H1 (cell line): Measurements from ENCODE around the gene PPIL3. TPM values are rescaled to one million over a fixed set of nuclear protein-coding genes. Genes with fewer than 3 reads are reported as not detected.

Experiments used
- CTCF ChIA-PET: fragments of 300-600 bp; sonication (Branson Sonifier 250); formaldehyde crosslinking; loops from one replicate; lab custom pipeline; 2021; ENCODE audit not compliant: partially characterized antibody; lab: Charles Lee
- POLR2A ChIA-PET: fragments of 300-600 bp; sonication (Branson Sonifier 250); formaldehyde crosslinking; loops from one replicate; lab custom pipeline; 2021; ENCODE audit warnings: inconsistent platforms; ENCODE audit not compliant: partially characterized antibody; lab: Charles Lee
- DNase-seq, 2 experiments: peaks; one replicate each; pipeline versions ENCODE4 v3.0.0 to v3.0.0-alpha.2; 2010 to 2022; ENCODE audit warnings: low spot score in 2 of 2, low read depth in 1 of 2, mixed read lengths in 1 of 2
- FAIRE-seq: peaks from 2 replicates; lab custom pipeline; 2011; peaks lifted over from hg19 to GRCh38; lab: Jason Lieb, UNC
- H2AFZ ChIP-seq: 2 replicates; pipeline ENCODE4 v1.8.1; 2012; ENCODE audit warnings: low read length, inconsistent platforms
- H2AK5ac ChIP-seq: 2 replicates; pipeline ENCODE4 v1.6.1; 2013; ENCODE audit warnings: low read depth, low read length
- H2BK120ac ChIP-seq: replicated peaks from 2 replicates; pipeline ENCODE3; 2013; ENCODE audit warnings: low read depth, low read length, inconsistent platforms
- H2BK12ac ChIP-seq: 2 replicates; pipeline ENCODE4 v1.6.1; 2013; ENCODE audit warnings: low read depth, low read length
- H2BK15ac ChIP-seq: 2 replicates; pipeline ENCODE4 v1.6.1; 2013; ENCODE audit warnings: low read length
- H2BK20ac ChIP-seq: 2 replicates; pipeline ENCODE4 v1.6.1; 2013; ENCODE audit warnings: low read length
- H2BK5ac ChIP-seq: 2 replicates; pipeline ENCODE4 v1.6.1; 2013; ENCODE audit warnings: low read depth, low read length
- H3K14ac ChIP-seq: 2 replicates; pipeline ENCODE4 v1.6.1; 2013; ENCODE audit warnings: inconsistent platforms; ENCODE audit not compliant: insufficient read length
- H3K18ac ChIP-seq: 2 replicates; pipeline ENCODE4 v1.6.1; 2013; ENCODE audit warnings: low read length; ENCODE audit errors: extremely low read depth
- H3K23ac ChIP-seq: 2 replicates; pipeline ENCODE4 v1.6.1; 2013; ENCODE audit warnings: inconsistent platforms; ENCODE audit not compliant: insufficient read length
- H3K23me2 ChIP-seq: 2 replicates; pipeline ENCODE4 v1.6.1; 2013; ENCODE audit warnings: low read depth, low read length
- H3K27ac ChIP-seq: 2 replicates; pipeline ENCODE4 v1.6.1; 2011; ENCODE audit warnings: low read depth, low read length, inconsistent platforms
- H3K27me3 ChIP-seq, 4 experiments: replicated peaks in 1 of 4; 1 replicate in 1 of 4; 2 replicates in 3 of 4; pipeline versions ENCODE4 v1.6.1 to v1.8.1; 2011 to 2013; ENCODE audit warnings: low read length in 3 of 4, mild to moderate bottlenecking in 3 of 4, inconsistent platforms in 2 of 4, mixed read lengths in 2 of 4, moderate library complexity in 1 of 4; ENCODE audit not compliant: control insufficient read depth in 3 of 4, insufficient read depth in 3 of 4; ENCODE audit errors: extremely low read depth in 1 of 4
- H3K36me3 ChIP-seq, 4 experiments: 2 replicates each; pipeline versions ENCODE4 v1.6.1 to v1.8.1; 2011 to 2013; ENCODE audit warnings: mild to moderate bottlenecking in 4 of 4, low read length in 3 of 4, moderate library complexity in 2 of 4, control low read depth in 1 of 4, inconsistent platforms in 1 of 4; ENCODE audit not compliant: insufficient read depth in 4 of 4, control insufficient read depth in 2 of 4
- H3K4ac ChIP-seq: replicated peaks from 2 replicates; pipeline ENCODE3; 2013; ENCODE audit warnings: low read length, low read depth, mixed read lengths, inconsistent platforms; ENCODE audit not compliant: insufficient read length
- H3K4me1 ChIP-seq, 4 experiments: replicated peaks in 1 of 4; 1 replicate in 1 of 4; 2 replicates in 3 of 4; pipeline versions ENCODE4 v1.6.1 to v1.8.1; 2011 to 2013; ENCODE audit warnings: low read length in 3 of 4, inconsistent platforms in 2 of 4, mixed read lengths in 1 of 4; ENCODE audit not compliant: insufficient read depth in 4 of 4, control insufficient read depth in 3 of 4
- H3K4me2 ChIP-seq, 2 experiments: 2 replicates each; pipeline versions ENCODE4 v1.6.1 to v1.8.1; 2011 to 2013; ENCODE audit warnings: low read depth in 2 of 2, low read length in 2 of 2, control low read depth in 1 of 2, inconsistent platforms in 1 of 2, mild to moderate bottlenecking in 1 of 2; ENCODE audit not compliant: insufficient read depth in 1 of 2
- H3K4me3 ChIP-seq, 4 experiments: fragments of 200-600, 300-600 bp in 1 of 4; sonication (generic), shearing (Covaris generic), sonication (Bioruptor Twin) in 1 of 4; 2 replicates each; pipeline versions ENCODE4 v1.5.1 to v1.8.1; 2011 to 2016; ENCODE audit warnings: low read length in 4 of 4, low read depth in 3 of 4, control low read depth in 2 of 4, inconsistent platforms in 2 of 4, mild to moderate bottlenecking in 2 of 4, mixed read lengths in 1 of 4, moderate library complexity in 1 of 4; ENCODE audit not compliant: insufficient read depth in 2 of 4; ENCODE audit errors: extremely low read depth in 1 of 4
- H3K56ac ChIP-seq: replicated peaks from 2 replicates; pipeline ENCODE3; 2013; ENCODE audit warnings: low read depth, mild to moderate bottlenecking, mixed read lengths, low read length, inconsistent platforms; ENCODE audit not compliant: insufficient read length
- H3K79me1 ChIP-seq: 2 replicates; pipeline ENCODE4 v1.6.1; 2013; ENCODE audit warnings: low read depth, low read length, control low read depth
- H3K79me2 ChIP-seq, 2 experiments: 2 replicates each; pipeline versions ENCODE4 v1.6.1 to v1.8.1; 2012 to 2013; ENCODE audit warnings: low read length in 2 of 2, mild to moderate bottlenecking in 2 of 2, inconsistent platforms in 1 of 2; ENCODE audit not compliant: insufficient read depth in 2 of 2, control insufficient read depth in 1 of 2
- H3K9ac ChIP-seq, 4 experiments: replicated peaks in 1 of 4; 1 replicate in 1 of 4; 2 replicates in 3 of 4; pipeline versions ENCODE4 v1.6.1 to v1.8.1; 2011 to 2013; ENCODE audit warnings: low read depth in 3 of 4, low read length in 3 of 4, control low read depth in 2 of 4, mild to moderate bottlenecking in 2 of 4, moderate library complexity in 2 of 4, inconsistent platforms in 1 of 4; ENCODE audit errors: extremely low read depth in 1 of 4
- H3K9me3 ChIP-seq, 2 experiments: 2 replicates each; pipeline versions ENCODE4 v1.6.1 to v1.8.1; 2012 to 2013; ENCODE audit warnings: mild to moderate bottlenecking in 2 of 2, moderate library complexity in 2 of 2, control low read depth in 1 of 2, inconsistent platforms in 1 of 2, low read depth in 1 of 2, low read length in 1 of 2, mixed read lengths in 1 of 2; ENCODE audit not compliant: insufficient read depth in 2 of 2
- H4K20me1 ChIP-seq, 2 experiments: replicated peaks in 1 of 2; 2 replicates each; pipeline versions ENCODE3 to v1.8.1; 2011 to 2013; ENCODE audit warnings: inconsistent platforms in 2 of 2, low read length in 2 of 2, mild to moderate bottlenecking in 1 of 2; ENCODE audit not compliant: insufficient read depth in 2 of 2, control insufficient read depth in 1 of 2
- H4K5ac ChIP-seq: 2 replicates; pipeline ENCODE4 v1.6.1; 2013; ENCODE audit warnings: low read length, low read depth, mixed read lengths, inconsistent platforms; ENCODE audit not compliant: insufficient read length
- H4K8ac ChIP-seq: 2 replicates; pipeline ENCODE4 v1.8.0; 2013; ENCODE audit warnings: mild to moderate bottlenecking, moderate library complexity, low read length, inconsistent platforms; ENCODE audit not compliant: insufficient read depth; ENCODE audit errors: extremely low read depth
- H4K91ac ChIP-seq: replicated peaks from 2 replicates; pipeline ENCODE3; 2013; ENCODE audit warnings: low read length, mixed read lengths, inconsistent platforms; ENCODE audit not compliant: insufficient read length
- ATF3 ChIP-seq: IDR thresholded peaks from 2 replicates; pipeline ENCODE4 v1.6.1; 2011; ENCODE audit warnings: low read depth, mild to moderate bottlenecking, low read length; ENCODE audit not compliant: insufficient read depth
- BRCA1 ChIP-seq: IDR thresholded peaks from 2 replicates; pipeline ENCODE4 v1.6.1; 2012; ENCODE audit warnings: low read depth, low read length, improper control_type of control experiment
- CREB1 ChIP-seq: IDR thresholded peaks from 2 replicates; pipeline ENCODE4 v1.6.1; 2012; ENCODE audit warnings: inconsistent platforms
- CTBP2 ChIP-seq: IDR thresholded peaks from 2 replicates; pipeline ENCODE4 v1.7.0; 2011; ENCODE audit warnings: borderline replicate concordance, mild to moderate bottlenecking, moderate library complexity, mixed read lengths, low read length; ENCODE audit not compliant: insufficient read depth, insufficient read length
- GTF2F1 ChIP-seq: IDR thresholded peaks from 2 replicates; pipeline ENCODE4 v1.6.1; 2012; ENCODE audit warnings: low read depth, low read length, improper control_type of control experiment, borderline replicate concordance
- POLR2A ChIP-seq, 2 experiments: IDR thresholded peaks; 1 replicate in 1 of 2; 2 replicates in 1 of 2; pipeline ENCODE4 v1.6.1; 2011; ENCODE audit warnings: low read depth in 2 of 2, low read length in 2 of 2, mild to moderate bottlenecking in 2 of 2; ENCODE audit errors: control extremely low read depth in 1 of 2
- RFX5 ChIP-seq: IDR thresholded peaks from 2 replicates; pipeline ENCODE4 v1.6.1; 2011; ENCODE audit warnings: low read depth, low read length, improper control_type of control experiment, borderline replicate concordance
- SIX5 ChIP-seq: IDR thresholded peaks from 2 replicates; pipeline ENCODE4 v1.6.1; 2011; ENCODE audit warnings: mild to moderate bottlenecking, low read depth, low read length
- YY1 ChIP-seq: IDR thresholded peaks from 2 replicates; pipeline ENCODE4 v1.6.1; 2011; ENCODE audit warnings: low read depth, mild to moderate bottlenecking, low read length
- WGBS, 2 experiments: shearing (Covaris generic) in 1 of 2; methylation state at CpG; one replicate each; pipeline versions ENCODE4 v1.1.6 to v1.1.7; 2013 to 2015; ENCODE audit warnings: low lambda C conversion rate in 2 of 2, mixed read lengths in 2 of 2, inconsistent platforms in 1 of 2, low coverage in 1 of 2, missing lambda C conversion rate in 1 of 2; ENCODE audit not compliant: insufficient replicate concordance in 2 of 2, insufficient coverage in 1 of 2, insufficient read length in 1 of 2; ENCODE audit errors: extremely low coverage in 1 of 2, missing lambda C conversion rate in 1 of 2; 5-methylcytosine and 5-hydroxymethylcytosine counted together
- polyA plus RNA-seq, 7 experiments: library from polyadenylated mRNA; depleted of rRNA in 3 of 7; stranded (reverse) in 5 of 7; unstranded in 2 of 7; fragments of >200 nt in 5 of 7; fragments of 200-250 nt in 2 of 7; gene quantifications; 1 replicate in 5 of 7; 2 replicates in 1 of 7; 4 replicates in 1 of 7; pipeline versions ENCODE4 v1.2.1 to v1.2.3, GENCODE V29; 2011 to 2013; ENCODE audit warnings: missing spikeins in 2 of 7, mixed read lengths in 2 of 7
- total RNA-seq: library from RNA; stranded (reverse); fragmentation: NEBNext Ultra II Directional; extraction: Animal tissue kit (Norgen Biotek cat#: 25700); gene quantifications from 2 replicates; pipeline ENCODE4 v1.2.1, GENCODE V29; 2021
- TF ChIP-seq, protein P1 (sequence below), 3 experiments: IDR thresholded peaks; 1 replicate in 2 of 3; 2 replicates in 1 of 3; pipeline versions ENCODE4 v1.5.1 to v1.6.1; 2011; ENCODE audit warnings: low read length in 3 of 3, mild to moderate bottlenecking in 3 of 3, inconsistent platforms in 2 of 3, low read depth in 1 of 3, moderate library complexity in 1 of 3; ENCODE audit not compliant: insufficient read depth in 1 of 3; ENCODE audit errors: control extremely low read depth in 1 of 3

The PPIL3 gene
- total and polyA plus RNA-seq, 2 of the 8 experiments (the other 6 are each of a cell fraction or from before 2014, with no cell fraction given), result 30.4 to 48.7 TPM

DNA sequence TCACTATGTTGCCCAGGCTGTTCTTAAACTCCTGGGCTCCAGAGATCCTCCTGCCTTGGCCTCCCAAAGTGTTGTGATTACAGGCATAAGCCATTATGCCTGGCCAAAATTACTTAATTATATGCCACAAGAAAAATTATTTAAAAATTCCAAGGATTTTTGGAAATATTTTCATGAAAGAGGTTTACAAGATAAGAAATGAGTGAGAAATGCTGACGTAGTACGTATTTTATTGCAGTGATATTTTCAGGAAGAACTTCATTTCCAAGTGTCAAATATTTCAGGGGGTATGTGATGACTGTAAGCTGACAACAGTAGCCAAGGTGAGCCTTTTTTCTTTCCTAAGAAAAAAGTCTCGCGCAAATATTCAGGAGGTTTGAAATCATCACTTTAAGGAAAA is 21.1 kb upstream of the PPIL3 start:
- 87% methylated on average over 4 of the region's 4 CpGs; no CpG with 5 or more reads in 1 of the 2 experiments for WGBS, 2 experiments
- Histone ChIP-seq H3K4me3 (no peak overlapping the region), H3K18ac (no peak overlapping the region), H3K27me3 (no peaks in the 10 kb centered on the region), H3K9me3 (no peaks in the 10 kb centered on the region), H3K23ac (no peak overlapping the region), H3K56ac (no peak overlapping the region), H3K4ac (no peak overlapping the region), H4K8ac (no peak overlapping the region), H4K91ac (no peak overlapping the region), H2BK5ac (no peak overlapping the region), H4K20me1 (no peaks in the 10 kb centered on the region), H3K79me1 (no peaks in the 10 kb centered on the region), H3K9ac (no peak overlapping the region), H3K36me3 (peaks cover 6 to 53% (median 27%) of the 10 kb centered on the region in 4 experiments; a peak in 7 of 8 replicates), H3K23me2 (no peaks in the 10 kb centered on the region), H2AFZ (no peak overlapping the region), H2BK15ac (no peak overlapping the region), H3K4me1 (no peaks in the 10 kb centered on the region), H3K27ac (no peak overlapping the region), H2BK12ac (no peak overlapping the region), H2BK20ac (no peak overlapping the region), H2BK120ac (no peak overlapping the region), H4K5ac (no peak overlapping the region), H3K79me2 (no peaks in the 10 kb centered on the region), H2AK5ac (no peak overlapping the region), H3K4me2 (no peak overlapping the region), H3K14ac (no peak overlapping the region)
- DNase-seq (no peak), FAIRE-seq (no peak)
- ChIA-PET CTCF (interaction anchor here (1.0 to 2.1 kb wide), 2 partner anchors 9 to 273 kb away, joined by 5 to 8 read pairs; no protein-coding TSS in a partner anchor), POLR2A (interaction anchor here (0.6 to 1.3 kb wide), 2 partner anchors 8 to 13 kb away, joined by 3 read pairs; no protein-coding TSS in a partner anchor)
- no peak for TF ChIP-seq SIX5
- TF ChIP-seq CTBP2, result no peak
- no peak for TF ChIP-seq ATF3
- TF ChIP-seq POLR2A (IDR thresholded peaks at IDR 0.05; ENCODE audit: control extremely low read depth in 1 of 2, low read depth in 2 of 2, low read length in 2 of 2), result no peak
- TF ChIP-seq CREB1, result no peak
- TF ChIP-seq BRCA1, result no peak
- TF ChIP-seq YY1, result no peak
- TF ChIP-seq, protein P1, sequence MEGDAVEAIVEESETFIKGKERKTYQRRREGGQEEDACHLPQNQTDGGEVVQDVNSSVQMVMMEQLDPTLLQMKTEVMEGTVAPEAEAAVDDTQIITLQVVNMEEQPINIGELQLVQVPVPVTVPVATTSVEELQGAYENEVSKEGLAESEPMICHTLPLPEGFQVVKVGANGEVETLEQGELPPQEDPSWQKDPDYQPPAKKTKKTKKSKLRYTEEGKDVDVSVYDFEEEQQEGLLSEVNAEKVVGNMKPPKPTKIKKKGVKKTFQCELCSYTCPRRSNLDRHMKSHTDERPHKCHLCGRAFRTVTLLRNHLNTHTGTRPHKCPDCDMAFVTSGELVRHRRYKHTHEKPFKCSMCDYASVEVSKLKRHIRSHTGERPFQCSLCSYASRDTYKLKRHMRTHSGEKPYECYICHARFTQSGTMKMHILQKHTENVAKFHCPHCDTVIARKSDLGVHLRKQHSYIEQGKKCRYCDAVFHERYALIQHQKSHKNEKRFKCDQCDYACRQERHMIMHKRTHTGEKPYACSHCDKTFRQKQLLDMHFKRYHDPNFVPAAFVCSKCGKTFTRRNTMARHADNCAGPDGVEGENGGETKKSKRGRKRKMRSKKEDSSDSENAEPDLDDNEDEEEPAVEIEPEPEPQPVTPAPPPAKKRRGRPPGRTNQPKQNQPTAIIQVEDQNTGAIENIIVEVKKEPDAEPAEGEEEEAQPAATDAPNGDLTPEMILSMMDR (IDR thresholded peaks at IDR 0.05; ENCODE audit: control extremely low read depth in 1 of 3, insufficient read depth in 1 of 3, low read depth in 1 of 3, low read length in 3 of 3), result no peak
- no peak for TF ChIP-seq RFX5
- TF ChIP-seq GTF2F1, result no peak
